Stimulated activated naive CD4-positive, alpha-beta T cell treated with Interleukin-2 at 50 U/mL for 16 hours (primary cell): Measurements from ENCODE around the gene KDM4F.

ENCODE experiments used
- DNase-seq: peaks from one replicate; lab custom pipeline; 2025; lab: John Stamatoyannopoulos, UW

The KDM4F gene

GRCh38 chr11:95091663-95092180, 42.5 kb downstream of the KDM4F start:
- DNase-seq = no peak

DNA sequence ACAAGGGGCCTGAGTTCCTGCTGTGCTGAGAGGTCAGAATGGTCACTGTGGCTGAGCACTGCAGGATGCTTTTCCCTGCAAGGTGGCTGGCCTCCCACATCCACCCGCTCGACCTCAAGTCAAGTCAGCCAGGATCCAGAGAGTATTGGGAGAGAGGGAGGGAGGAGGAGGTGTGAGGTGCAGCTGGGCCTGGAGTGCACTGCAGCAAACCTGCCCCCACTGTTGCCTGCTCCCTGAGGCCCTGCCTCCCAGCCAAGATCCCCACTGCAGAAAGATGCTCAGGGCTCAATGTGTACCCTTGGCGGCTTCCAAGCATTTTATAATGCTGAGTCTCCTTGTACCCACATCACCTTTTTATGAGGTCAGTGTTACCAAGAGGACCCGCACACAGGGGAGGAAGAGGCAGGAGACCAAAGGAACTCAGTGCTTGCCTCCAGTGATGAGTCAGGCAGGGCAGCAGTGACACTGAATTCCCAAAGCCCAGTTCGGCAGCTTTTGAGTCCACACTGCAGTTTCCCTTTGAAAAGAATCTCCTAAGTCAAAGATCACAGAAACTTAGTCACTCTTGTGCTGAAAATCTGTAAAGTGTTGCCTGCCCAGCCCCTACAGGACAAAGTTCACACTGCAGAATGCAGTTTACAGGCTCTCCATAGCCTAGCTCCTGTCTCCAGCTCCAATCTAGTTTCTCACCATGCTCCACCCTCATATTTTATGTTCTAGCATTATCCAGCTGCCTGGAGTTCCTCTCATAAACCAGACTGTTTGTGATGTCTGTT, 43.5 kb downstream of the KDM4F start:
- DNase-seq = peak; percentile 23

- DNase-seq = no peak
Measured at GRCh38 chr11:95093548-95093947, 44.3 kb downstream of the KDM4F start.

DNA sequence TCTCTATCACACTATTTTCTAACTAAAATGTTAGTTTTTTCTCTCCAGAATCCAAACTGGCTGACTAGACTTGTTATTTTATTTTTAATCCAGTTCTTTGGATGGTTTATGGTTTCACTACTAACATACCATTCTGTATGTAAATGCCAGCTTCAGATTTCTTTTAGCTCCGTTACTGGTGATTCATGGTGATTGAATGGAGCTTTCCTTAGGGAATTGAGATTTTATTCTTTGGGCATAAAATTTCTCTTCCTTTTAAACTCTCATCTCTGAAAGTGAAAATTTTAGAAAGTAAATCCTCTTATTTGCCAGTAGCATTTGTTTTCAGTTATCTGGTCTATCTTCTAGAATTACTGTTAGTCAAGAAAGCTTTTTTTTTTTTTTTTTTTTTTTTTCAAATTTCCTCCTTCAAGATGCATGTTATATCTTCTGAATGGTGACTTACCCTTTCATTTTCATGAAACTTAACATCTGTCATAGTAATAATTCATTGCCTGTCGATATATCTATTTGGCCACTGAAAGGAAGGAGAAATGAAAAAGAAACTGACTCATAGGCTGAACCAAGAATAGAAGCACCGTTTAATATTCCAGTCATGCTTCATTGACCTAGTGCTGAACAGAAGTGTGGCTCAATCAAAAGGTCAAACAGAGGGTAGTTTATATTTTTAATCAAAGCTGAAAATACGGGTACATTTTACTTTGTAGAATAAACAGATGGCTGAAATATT, 46.8 kb downstream of the KDM4F start:
- DNase-seq = no peak

GRCh38 chr11:95097209-95097608, 48.0 kb downstream of the KDM4F start:
- no peak for DNase-seq

DNA sequence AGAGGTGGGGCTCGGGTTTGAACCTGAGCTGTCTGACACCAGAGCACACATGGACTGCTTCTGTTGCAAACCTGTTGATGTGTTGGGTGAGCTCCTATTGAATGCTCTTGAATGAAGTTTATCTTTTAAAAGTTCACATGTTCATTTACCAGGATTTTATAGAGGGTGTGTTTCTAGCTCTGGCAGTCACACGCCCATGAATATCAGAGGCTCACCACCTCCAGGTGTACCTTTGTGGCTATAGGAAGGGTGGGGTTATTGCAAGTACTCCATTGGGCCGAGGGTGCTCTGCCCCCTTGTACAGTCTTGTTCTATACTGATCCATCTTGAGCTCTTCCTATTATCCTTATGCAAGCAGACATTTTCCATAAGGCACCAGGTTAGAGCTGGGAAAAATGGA, 49.6 kb downstream of the KDM4F start:
- no peak for DNase-seq

DNA sequence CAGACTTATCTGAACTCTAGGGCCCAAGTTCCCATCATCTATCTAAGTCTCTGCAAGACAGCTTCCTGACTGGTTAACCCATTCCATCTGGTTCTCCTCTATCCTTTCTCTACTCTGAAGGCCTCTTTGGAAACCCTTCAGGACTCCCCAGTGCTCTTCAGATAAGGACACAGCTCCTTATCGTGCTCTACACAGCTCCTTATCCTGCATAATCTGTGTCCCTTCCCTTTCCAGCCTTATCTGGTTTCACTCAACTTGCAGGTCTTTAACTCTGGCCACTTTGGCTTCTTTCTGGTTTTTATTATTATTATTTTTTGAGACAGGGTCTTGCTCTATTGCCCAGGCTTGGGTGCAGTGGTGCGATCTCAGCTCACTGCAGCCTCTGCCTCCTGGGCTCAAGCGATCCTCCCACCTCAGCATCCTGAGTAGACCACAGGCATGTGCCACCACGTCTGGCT, 51.0 kb downstream of the KDM4F start:
- no peak for DNase-seq
